A549 treated with GW870086 at 1 μM for 4 hours (cell line): ENCODE results near the gene RRP15. TPM values are rescaled to one million over a fixed set of nuclear protein-coding genes. Genes with fewer than 3 reads are reported as not detected.

Experiments
- total RNA-seq: library from RNA; stranded (reverse); fragments of 200-300 nt; extraction: Qiagen RNA extraction; gene quantifications from 5 replicates; pipeline ENCODE4 v1.2.3, GENCODE V29; 2022; ENCODE audit warnings: low read depth

Gene RRP15
- total RNA-seq: 22.3 to 29.2 TPM (median 25.4 TPM) in 5 replicates

GRCh38 chr1:218284917-218285635 lies at the start of gene RRP15:
Gene RRP15, plus strand, starts transcription at chr1:218285293. Its CDS starts 24 bp downstream, at chr1:218285317.

GRCh38 chr1:218344814-218345672 lies 60.0 kb downstream of the RRP15 start, which contains the start of gene TGFB2:
Gene TGFB2, plus strand, starts transcription at chr1:218345336. Its CDS starts 1,366 bp downstream, at chr1:218346702.

Other genes with a start within 250 kb of the RRP15 start
- 10.1 to 16.9 TPM (median 14.0 TPM) in 5 replicates for gene TGFB2, start 60.0 kb downstream of the RRP15 start, total RNA-seq